Upper lobe of right lung (tissue), 1 donor: ENCODE results near the gene FZR1. TPM values are rescaled to one million over a fixed set of nuclear protein-coding genes. Genes with fewer than 3 reads are reported as not detected.

Source experiments
- ATAC-seq: fragments of 200-7000 bp; cut with Tn5 transposase; one replicate; pipeline ENCODE4 v1.9.1; 2020; ENCODE audit warnings: mild to moderate bottlenecking, moderate library complexity
- DNase-seq: peaks from one replicate; pipeline ENCODE4 v3.0.0-alpha.2; 2020
- H3K27ac ChIP-seq: fragments of 200-600 bp; one replicate; pipeline ENCODE4 v1.8.0; 2022
- H3K27me3 ChIP-seq: fragments of 200-600 bp; one replicate; pipeline ENCODE4 v1.8.0; 2022; ENCODE audit warnings: mild to moderate bottlenecking
- H3K36me3 ChIP-seq: fragments of 200-600 bp; one replicate; pipeline ENCODE4 v1.8.0; 2022
- H3K4me1 ChIP-seq: fragments of 200-600 bp; one replicate; pipeline ENCODE4 v1.8.0; 2022
- H3K4me3 ChIP-seq: fragments of 200-600 bp; one replicate; pipeline ENCODE4 v1.8.0; 2022; ENCODE audit warnings: mild to moderate bottlenecking
- H3K9me3 ChIP-seq: fragments of 200-600 bp; one replicate; pipeline ENCODE4 v1.8.0; 2022
- intact Hi-C: fragments of 100-400 bp; cut with DNase I; formaldehyde crosslinking; loops from one replicate; pipeline ENCODE4 v1.11.0; 2022
- total RNA-seq: library from RNA; stranded (reverse); fragmentation: NEBNext Ultra II Directional; extraction: Animal tissue kit (Norgen Biotek cat#: 25700); gene quantifications from one replicate; pipeline ENCODE4 v1.2.1, GENCODE V29; 2021
- TF ChIP-seq, protein P1 (sequence below): fragments of 200-600 bp; IDR thresholded peaks from one replicate; pipeline ENCODE4 v1.8.0; 2022; ENCODE audit warnings: antibody characterized with exemption
- donor health status: DM: no; HTN: yes; CAD: no; lungs with severe emphysema.

Gene FZR1
- total RNA-seq, 1 donor from 2014 or later: 30.8 TPM

DNA sequence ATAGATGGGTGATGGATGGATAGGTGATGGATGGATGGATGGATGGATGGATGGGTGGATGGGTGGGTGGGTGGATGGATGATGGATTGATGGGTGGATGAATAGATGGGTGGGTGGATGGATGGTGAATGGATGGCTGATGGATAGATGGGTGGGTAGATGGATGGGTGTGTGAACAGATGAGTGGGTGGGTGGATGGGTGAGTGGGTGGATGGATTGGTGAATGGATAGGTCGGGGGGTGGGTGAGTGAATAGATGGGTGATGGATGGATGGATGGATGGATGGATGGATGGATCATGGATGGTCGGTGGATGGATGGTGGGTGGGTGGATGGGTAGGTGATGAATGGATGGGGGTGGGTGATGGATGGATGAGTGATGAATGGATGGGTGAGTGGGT is 29.3 kb upstream of the FZR1 start:
- Histone ChIP-seq H3K9me3 (no peaks in the 10 kb centered on the region), H3K27ac (no peak overlapping the region), H3K27me3 (peaks cover 20% of the 10 kb centered on the region), H3K4me1 (no peaks in the 10 kb centered on the region), H3K36me3 (no peaks in the 10 kb centered on the region), H3K4me3 (no peak overlapping the region)
- DNase-seq (no peak), ATAC-seq (no peak)
- intact Hi-C loops: loop anchor here (5.0 kb wide), 1 partner anchor 155 kb away; no protein-coding TSS in a partner anchor
- TF ChIP-seq, protein P1, sequence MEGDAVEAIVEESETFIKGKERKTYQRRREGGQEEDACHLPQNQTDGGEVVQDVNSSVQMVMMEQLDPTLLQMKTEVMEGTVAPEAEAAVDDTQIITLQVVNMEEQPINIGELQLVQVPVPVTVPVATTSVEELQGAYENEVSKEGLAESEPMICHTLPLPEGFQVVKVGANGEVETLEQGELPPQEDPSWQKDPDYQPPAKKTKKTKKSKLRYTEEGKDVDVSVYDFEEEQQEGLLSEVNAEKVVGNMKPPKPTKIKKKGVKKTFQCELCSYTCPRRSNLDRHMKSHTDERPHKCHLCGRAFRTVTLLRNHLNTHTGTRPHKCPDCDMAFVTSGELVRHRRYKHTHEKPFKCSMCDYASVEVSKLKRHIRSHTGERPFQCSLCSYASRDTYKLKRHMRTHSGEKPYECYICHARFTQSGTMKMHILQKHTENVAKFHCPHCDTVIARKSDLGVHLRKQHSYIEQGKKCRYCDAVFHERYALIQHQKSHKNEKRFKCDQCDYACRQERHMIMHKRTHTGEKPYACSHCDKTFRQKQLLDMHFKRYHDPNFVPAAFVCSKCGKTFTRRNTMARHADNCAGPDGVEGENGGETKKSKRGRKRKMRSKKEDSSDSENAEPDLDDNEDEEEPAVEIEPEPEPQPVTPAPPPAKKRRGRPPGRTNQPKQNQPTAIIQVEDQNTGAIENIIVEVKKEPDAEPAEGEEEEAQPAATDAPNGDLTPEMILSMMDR: no peak

DNA sequence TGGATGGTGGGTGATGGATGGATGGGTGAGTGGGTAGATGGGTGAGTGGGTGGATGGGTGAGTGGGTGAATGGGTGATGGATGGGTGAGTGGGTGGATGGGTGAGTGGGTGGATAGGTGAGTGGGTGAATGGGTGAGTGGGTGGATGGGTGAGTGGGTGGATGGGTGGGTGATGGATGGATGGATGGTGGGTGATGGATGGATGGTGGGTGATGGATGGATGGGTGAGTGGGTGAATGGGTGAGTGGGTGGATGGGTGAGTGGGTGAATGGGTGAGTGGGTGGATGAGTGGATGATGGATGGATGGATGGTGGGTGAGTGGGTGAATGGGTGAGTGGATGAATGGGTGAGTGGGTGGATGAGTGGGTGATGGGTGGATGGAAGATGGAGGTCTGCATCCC is 28.6 kb upstream of the FZR1 start:
- Histone ChIP-seq H3K27ac (no peak overlapping the region), H3K36me3 (no peaks in the 10 kb centered on the region), H3K27me3 (peaks cover 27% of the 10 kb centered on the region), H3K4me3 (no peak overlapping the region), H3K9me3 (no peaks in the 10 kb centered on the region), H3K4me1 (no peaks in the 10 kb centered on the region)
- ATAC-seq (no peak), DNase-seq (no peak)
- TF ChIP-seq, protein P1: no peak
- intact Hi-C loops: loop anchor here (5.0 kb wide), 1 partner anchor 155 kb away; no protein-coding TSS in a partner anchor

DNA sequence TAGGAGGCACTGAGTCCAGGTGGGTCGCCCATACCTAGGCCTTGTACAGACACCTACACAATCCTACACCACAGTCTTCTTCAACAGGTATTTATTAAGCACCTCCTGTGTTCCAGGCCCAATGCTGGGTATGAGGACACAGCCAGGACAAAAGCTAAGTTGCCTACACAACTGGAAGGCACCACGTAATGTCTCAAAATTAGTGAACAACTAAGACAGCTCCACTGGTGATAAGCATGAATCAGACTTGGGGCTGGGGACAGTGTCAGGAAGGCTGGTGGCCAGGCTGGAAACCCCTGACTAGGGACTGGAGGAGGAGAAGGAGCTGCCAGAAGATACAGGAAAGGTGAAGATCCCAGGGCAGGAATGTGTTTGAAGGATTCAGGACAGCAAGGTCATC is 28.2 kb upstream of the FZR1 start:
- intact Hi-C loops: loop anchor here (5.0 kb wide), 1 partner anchor 156 kb away; no protein-coding TSS in a partner anchor
- H3K36me3 ChIP-seq: no peaks in the 10 kb centered on the region
- H3K27me3 ChIP-seq: peaks cover 31% of the 10 kb centered on the region
- DNase-seq (no peak), ATAC-seq (no peak)
- no peak overlapping the region for H3K4me3 ChIP-seq
- no peaks in the 10 kb centered on the region for H3K9me3 ChIP-seq
- TF ChIP-seq, protein P1: no peak
- no peak overlapping the region for H3K27ac ChIP-seq
- no peaks in the 10 kb centered on the region for H3K4me1 ChIP-seq

DNA sequence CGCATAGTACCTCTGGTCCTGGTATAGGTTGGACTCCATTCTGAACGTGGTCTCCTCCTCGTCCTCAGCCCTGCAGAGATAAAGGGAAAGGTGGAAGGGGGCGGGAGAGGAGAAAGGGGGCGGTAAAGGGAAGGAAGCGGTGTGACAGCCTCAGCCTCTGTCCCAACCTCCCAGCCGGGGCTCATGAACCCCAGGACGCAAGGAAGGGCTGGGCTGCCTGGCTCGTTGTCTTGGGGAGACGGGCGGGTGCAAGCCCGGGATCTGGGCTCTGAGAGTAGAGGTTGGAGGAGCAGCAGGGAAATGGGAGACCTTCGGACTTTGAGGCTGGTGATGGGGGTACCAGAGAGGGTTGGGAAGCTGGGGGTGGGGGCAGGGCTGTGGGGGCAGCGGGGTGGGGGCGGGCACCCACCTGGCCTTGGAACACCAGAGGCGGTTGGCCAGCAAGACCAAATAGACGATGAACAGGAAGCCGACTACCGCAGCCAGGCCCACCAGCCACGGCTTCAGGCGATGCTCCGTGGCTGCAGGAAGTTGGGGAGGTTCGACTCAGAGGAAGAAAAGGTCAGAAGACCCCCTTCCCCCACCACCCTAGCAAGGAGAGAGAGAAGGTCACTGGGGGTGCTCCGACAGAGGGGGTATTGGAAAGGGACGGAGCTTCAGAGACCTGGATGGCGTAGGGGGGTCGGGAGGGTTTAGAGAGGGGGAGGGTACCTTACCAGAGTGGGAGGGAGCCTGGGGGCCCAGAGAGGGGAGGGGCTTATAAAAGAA is 27.5 kb upstream of the FZR1 start:
- no peak overlapping the region for H3K27ac ChIP-seq
- intact Hi-C loops: loop anchor here (5.0 kb wide), 1 partner anchor 156 kb away; no protein-coding TSS in a partner anchor
- TF ChIP-seq, protein P1: no peak
- no peak overlapping the region for H3K4me3 ChIP-seq
- H3K36me3 ChIP-seq: no peaks in the 10 kb centered on the region
- ATAC-seq (no peak), DNase-seq (no peak)
- no peaks in the 10 kb centered on the region for H3K4me1 ChIP-seq
- H3K9me3 ChIP-seq: no peaks in the 10 kb centered on the region
- H3K27me3 ChIP-seq: peaks cover 37% of the 10 kb centered on the region

DNA sequence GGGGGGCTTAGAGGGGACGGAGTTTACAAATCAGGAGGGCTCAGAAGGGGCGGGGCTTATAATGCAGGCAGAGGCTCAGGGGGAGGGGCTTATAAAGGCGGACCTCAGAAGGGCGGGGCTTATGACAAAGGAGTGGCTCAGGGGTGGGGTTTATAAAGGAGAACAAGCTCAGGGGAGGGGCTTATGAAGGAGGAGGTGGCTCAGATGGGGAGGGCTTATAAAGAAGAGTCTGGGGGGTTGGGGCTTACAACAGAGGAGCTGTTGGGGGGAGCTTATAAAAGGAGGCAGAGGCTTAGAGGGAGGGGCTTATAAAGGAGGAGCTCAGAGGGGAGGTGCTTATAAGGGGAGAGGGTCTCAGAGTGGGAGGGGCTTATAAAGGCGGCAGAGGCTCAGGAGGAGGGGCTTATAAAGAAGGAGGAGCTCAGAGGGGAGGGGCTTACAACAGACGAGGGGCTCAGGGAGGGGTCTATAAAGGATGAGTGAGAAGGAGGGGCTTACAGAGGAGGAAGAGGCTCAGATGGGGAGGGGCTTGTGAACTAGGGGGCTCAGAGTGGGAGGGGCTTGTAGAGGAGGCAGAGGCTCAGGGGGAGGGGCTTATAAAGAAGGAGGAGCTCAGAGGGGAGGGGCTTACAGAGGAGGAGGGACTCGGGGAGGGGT is 26.8 kb upstream of the FZR1 start:
- TF ChIP-seq, protein P1: no peak
- ATAC-seq (peak; percentile 52), DNase-seq (no peak)
- no peak overlapping the region for H3K27ac ChIP-seq
- no peak overlapping the region for H3K4me3 ChIP-seq
- H3K4me1 ChIP-seq: no peaks in the 10 kb centered on the region
- H3K36me3 ChIP-seq: no peaks in the 10 kb centered on the region
- intact Hi-C loops: loop anchor here (5.0 kb wide), 1 partner anchor 157 kb away; no protein-coding TSS in a partner anchor
- peaks cover 42% of the 10 kb centered on the region for H3K27me3 ChIP-seq
- H3K9me3 ChIP-seq: no peaks in the 10 kb centered on the region
